Measurements from ENCODE around the gene PITPNC1. TPM values are rescaled to one million over a fixed set of nuclear protein-coding genes. Genes with fewer than 3 reads are reported as not detected.

PITPNC1 gene
- total RNA-seq, 1 experiment from 2014 or later, result 20.8 TPM

- ATAC-seq (no peak), DNase-seq (ENCODE audit: low read depth, low spot score) (no peak)
- intact Hi-C loops (cut with micrococcal nuclease; ENCODE audit: unreplicated experiment), result no loop called here
- H3K36me3 ChIP-seq (ENCODE audit: control insufficient read depth, insufficient read depth, low read length), result no peaks in the 10 kb centered on the region
- TF ChIP-seq TCF7L2 (IDR thresholded peaks at IDR 0.05; ENCODE audit: low read depth, low read length) (no peak), REST (IDR thresholded peaks at IDR 0.05; ENCODE audit: insufficient read depth in 1 of 2, low read depth in 2 of 2, low read length in 1 of 2) (no peak), SIN3A (IDR thresholded peaks at IDR 0.05; ENCODE audit: borderline replicate concordance, insufficient read depth, low read depth, low read length) (no peak), POLR2AphosphoS5 (IDR thresholded peaks at IDR 0.05; ENCODE audit: low read depth, low read length) (no peak), CTCF (IDR thresholded peaks at IDR 0.05) (no peak)
- no peak overlapping the region for H3K4me3 ChIP-seq (ENCODE audit: low read depth in 2 of 2, low read length in 2 of 2)
- H3K4me1 ChIP-seq (ENCODE audit: control insufficient read depth, insufficient read depth, low read length), result no peaks in the 10 kb centered on the region; the same call in 1 of the 2 replicates
- BruUV-seq (replicated peaks), result no TSS peak
- POLR2A ChIA-PET, result no interaction called here
- no peaks in the 10 kb centered on the region for H3K9me3 ChIP-seq (ENCODE audit: control insufficient read depth, insufficient read depth, low read depth, low read length)
- CTCF ChIA-PET, result no interaction called here
- no peaks in the 10 kb centered on the region for H3K27me3 ChIP-seq (ENCODE audit: control insufficient read depth, insufficient read depth, low read length)
- no peak overlapping the region for H3K27ac ChIP-seq (ENCODE audit: low read length)
- in situ Hi-C loops (cut with HindIII; ENCODE audit: low pct_unique_long_range_greater_than_20kb, low sequenced_read_pairs), result no loop called here
These were observed 143.3 kb downstream of the PITPNC1 start for GRCh38 chr17:67520252-67520906.

- in situ Hi-C loops (cut with HindIII; ENCODE audit: low pct_unique_long_range_greater_than_20kb, low sequenced_read_pairs), result no loop called here
- no peak for DNase-seq (ENCODE audit: low read depth, low spot score)
- Histone ChIP-seq H3K27ac (ENCODE audit: low read length) (no peak overlapping the region), H3K27me3 (ENCODE audit: control insufficient read depth, insufficient read depth, low read length) (no peaks in the 10 kb centered on the region), H3K4me1 (ENCODE audit: control insufficient read depth, insufficient read depth, low read length) (no peaks in the 10 kb centered on the region; the same call in 1 of the 2 replicates), H3K4me3 (ENCODE audit: low read depth in 2 of 2, low read length in 2 of 2) (no peak overlapping the region), H3K9me3 (ENCODE audit: control insufficient read depth, insufficient read depth, low read depth, low read length) (no peaks in the 10 kb centered on the region), H3K36me3 (ENCODE audit: control insufficient read depth, insufficient read depth, low read length) (no peaks in the 10 kb centered on the region)
- BruUV-seq (replicated peaks), result no TSS peak
- ChIA-PET CTCF (interaction anchor here (0.5 kb wide), 1 partner anchor 349 kb away, joined by 7 read pairs; no protein-coding TSS in a partner anchor), POLR2A (no interaction called here)
- intact Hi-C loops (cut with micrococcal nuclease; ENCODE audit: unreplicated experiment), result no loop called here
- TF ChIP-seq CTCF (IDR thresholded peaks at IDR 0.05) (no peak), SIN3A (IDR thresholded peaks at IDR 0.05; ENCODE audit: borderline replicate concordance, insufficient read depth, low read depth, low read length) (no peak), REST (IDR thresholded peaks at IDR 0.05; ENCODE audit: insufficient read depth in 1 of 2, low read depth in 2 of 2, low read length in 1 of 2) (no peak)
- ATAC-seq, result no peak
These were observed 144.1 kb downstream of the PITPNC1 start for GRCh38 chr17:67520916-67521774.

Measured in Panc1 (cell line).